ENCODE results near the gene GAB2.

- TF ChIP-seq CTCF (conservative IDR thresholded peaks at IDR 0.05) (no peak), ZFX (IDR thresholded peaks at IDR 0.05) (no peak)
Observed at GRCh38 chr11:78170874-78171549, 246.6 kb downstream of the GAB2 start.
